ENCODE measurements around the gene ZNF385B. TPM values are rescaled to one million over a fixed set of nuclear protein-coding genes. Genes with fewer than 3 reads are reported as not detected.

ZNF385B gene
- total RNA-seq, 1 experiment from 2014 or later: 0.77 TPM

DNA sequence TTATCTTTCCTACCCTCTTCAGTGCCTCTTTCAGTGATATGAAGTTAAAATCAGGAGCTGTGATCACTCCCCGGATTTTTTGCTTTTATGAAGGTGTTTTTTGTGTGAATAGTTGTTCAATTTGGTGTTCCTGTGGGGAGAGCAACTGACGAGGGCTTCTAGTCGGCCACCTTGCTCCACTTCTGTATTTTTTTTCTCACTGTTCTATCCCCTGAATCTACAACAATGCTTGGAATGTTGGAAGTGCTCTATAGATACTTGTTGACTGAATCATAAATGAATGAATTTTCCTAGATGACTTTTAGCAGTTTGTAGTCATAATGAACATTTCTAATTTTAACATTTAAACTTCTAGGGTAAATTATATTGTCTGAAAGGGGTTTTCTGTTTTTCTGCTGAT lies 247.3 kb downstream of the ZNF385B start:
- Mint-ChIP-seq H3K9me3 (ENCODE audit: unreplicated experiment) (peaks cover 12% of the 10 kb centered on the region), H3K36me3 (ENCODE audit: insufficient read depth, unreplicated experiment) (no peaks in the 10 kb centered on the region), H3K4me3 (ENCODE audit: unreplicated experiment) (no peak overlapping the region), H3K27ac (ENCODE audit: unreplicated experiment) (no peak overlapping the region), H3K27me3 (ENCODE audit: insufficient read depth, unreplicated experiment) (no peaks in the 10 kb centered on the region), H3K4me1 (ENCODE audit: low read depth, unreplicated experiment) (no peaks in the 10 kb centered on the region)
- POLR2A ChIA-PET: no interaction called here
- CTCF ChIA-PET: no interaction called here
- H3K27me3 ChIP-seq (replicated peaks; ENCODE audit: control insufficient read depth, insufficient read depth, low read length): no peaks in the 10 kb centered on the region
- H3K9me3 ChIP-seq: no peaks in the 10 kb centered on the region
- BruUV-seq (replicated peaks): no TSS peak
- no peak overlapping the region for H3K4me3 ChIP-seq (ENCODE audit: low read depth, low read length)
- H3K36me3 ChIP-seq (ENCODE audit: control insufficient read depth, insufficient read depth, low read length): no peaks in the 10 kb centered on the region
- no peak for DNase-seq
- H3K4me1 ChIP-seq: no peaks in the 10 kb centered on the region; the same call in 1 of the 2 replicates
- intact Hi-C loops (cut with micrococcal nuclease; ENCODE audit: unreplicated experiment): no loop called here
- TF ChIP-seq, protein P1, sequence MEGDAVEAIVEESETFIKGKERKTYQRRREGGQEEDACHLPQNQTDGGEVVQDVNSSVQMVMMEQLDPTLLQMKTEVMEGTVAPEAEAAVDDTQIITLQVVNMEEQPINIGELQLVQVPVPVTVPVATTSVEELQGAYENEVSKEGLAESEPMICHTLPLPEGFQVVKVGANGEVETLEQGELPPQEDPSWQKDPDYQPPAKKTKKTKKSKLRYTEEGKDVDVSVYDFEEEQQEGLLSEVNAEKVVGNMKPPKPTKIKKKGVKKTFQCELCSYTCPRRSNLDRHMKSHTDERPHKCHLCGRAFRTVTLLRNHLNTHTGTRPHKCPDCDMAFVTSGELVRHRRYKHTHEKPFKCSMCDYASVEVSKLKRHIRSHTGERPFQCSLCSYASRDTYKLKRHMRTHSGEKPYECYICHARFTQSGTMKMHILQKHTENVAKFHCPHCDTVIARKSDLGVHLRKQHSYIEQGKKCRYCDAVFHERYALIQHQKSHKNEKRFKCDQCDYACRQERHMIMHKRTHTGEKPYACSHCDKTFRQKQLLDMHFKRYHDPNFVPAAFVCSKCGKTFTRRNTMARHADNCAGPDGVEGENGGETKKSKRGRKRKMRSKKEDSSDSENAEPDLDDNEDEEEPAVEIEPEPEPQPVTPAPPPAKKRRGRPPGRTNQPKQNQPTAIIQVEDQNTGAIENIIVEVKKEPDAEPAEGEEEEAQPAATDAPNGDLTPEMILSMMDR (IDR thresholded peaks at IDR 0.05; ENCODE audit: insufficient read depth in 1 of 2, low read depth in 1 of 2, low read length in 1 of 2, severe bottlenecking in 1 of 2, unreplicated experiment in 1 of 2): no peak

DNA sequence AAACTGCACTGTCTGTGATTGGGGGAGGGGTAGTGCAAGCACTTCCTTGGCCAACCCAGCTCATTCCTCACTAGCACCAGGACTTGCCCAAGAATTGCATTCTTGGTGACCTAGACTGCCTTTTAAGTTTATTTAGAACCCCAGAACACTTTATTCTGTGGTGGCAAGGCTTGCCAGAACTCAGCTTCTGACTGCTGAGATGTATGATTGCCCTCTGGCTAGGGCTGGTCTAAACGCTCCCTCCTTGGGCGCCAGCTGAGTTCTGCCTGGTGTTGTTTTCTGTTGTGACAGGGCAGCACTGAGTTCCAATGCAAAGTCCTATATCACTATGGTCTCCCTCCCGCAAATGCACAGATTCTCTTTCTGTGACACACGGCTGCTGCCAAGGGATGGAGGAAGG lies 247.7 kb downstream of the ZNF385B start:
- intact Hi-C loops (cut with micrococcal nuclease; ENCODE audit: unreplicated experiment): no loop called here
- POLR2A ChIA-PET: no interaction called here
- no peak overlapping the region for H3K27ac Mint-ChIP-seq (ENCODE audit: unreplicated experiment)
- no TSS peak for BruUV-seq (replicated peaks)
- Histone ChIP-seq H3K9me3 (no peaks in the 10 kb centered on the region), H3K4me3 (ENCODE audit: low read depth, low read length) (no peak overlapping the region), H3K27me3 (replicated peaks; ENCODE audit: control insufficient read depth, insufficient read depth, low read length) (no peaks in the 10 kb centered on the region), H3K4me1 (no peaks in the 10 kb centered on the region; the same call in 1 of the 2 replicates), H3K36me3 (ENCODE audit: control insufficient read depth, insufficient read depth, low read length) (no peaks in the 10 kb centered on the region)
- peaks cover 12% of the 10 kb centered on the region for H3K9me3 Mint-ChIP-seq (ENCODE audit: unreplicated experiment)
- no peaks in the 10 kb centered on the region for H3K36me3 Mint-ChIP-seq (ENCODE audit: insufficient read depth, unreplicated experiment)
- H3K4me1 Mint-ChIP-seq (ENCODE audit: low read depth, unreplicated experiment): no peaks in the 10 kb centered on the region
- no peak overlapping the region for H3K4me3 Mint-ChIP-seq (ENCODE audit: unreplicated experiment)
- H3K27me3 Mint-ChIP-seq (ENCODE audit: insufficient read depth, unreplicated experiment): no peaks in the 10 kb centered on the region
- no peak for DNase-seq
- CTCF ChIA-PET: no interaction called here
- TF ChIP-seq, protein P1 (IDR thresholded peaks at IDR 0.05; ENCODE audit: insufficient read depth in 1 of 2, low read depth in 1 of 2, low read length in 1 of 2, severe bottlenecking in 1 of 2, unreplicated experiment in 1 of 2): no peak

DNA sequence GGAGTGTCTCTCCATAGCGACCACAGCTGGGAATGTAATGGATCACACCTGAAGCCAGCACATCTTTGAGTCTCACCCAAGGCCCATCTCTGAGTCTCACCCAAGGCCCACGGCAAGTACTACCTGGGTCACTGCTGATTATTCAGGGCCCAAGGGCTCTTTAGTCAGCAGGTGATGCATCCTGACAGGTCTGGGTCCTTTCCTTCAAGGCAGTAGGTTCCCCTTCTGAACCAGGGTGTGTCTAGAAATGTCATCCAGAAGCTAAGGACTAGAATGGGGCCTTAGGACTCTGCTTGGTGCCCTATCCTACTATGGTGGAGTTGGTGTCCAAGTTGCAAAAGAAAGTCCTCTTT lies 248.1 kb downstream of the ZNF385B start:
- no peak for DNase-seq
- no peak overlapping the region for H3K27ac Mint-ChIP-seq (ENCODE audit: unreplicated experiment)
- BruUV-seq (replicated peaks): no TSS peak
- no peaks in the 10 kb centered on the region for H3K4me1 Mint-ChIP-seq (ENCODE audit: low read depth, unreplicated experiment)
- H3K4me3 Mint-ChIP-seq (ENCODE audit: unreplicated experiment): no peak overlapping the region
- H3K4me1 ChIP-seq: no peaks in the 10 kb centered on the region; the same call in 1 of the 2 replicates
- TF ChIP-seq, protein P1 (IDR thresholded peaks at IDR 0.05; ENCODE audit: insufficient read depth in 1 of 2, low read depth in 1 of 2, low read length in 1 of 2, severe bottlenecking in 1 of 2, unreplicated experiment in 1 of 2): no peak
- intact Hi-C loops (cut with micrococcal nuclease; ENCODE audit: unreplicated experiment): no loop called here
- H3K4me3 ChIP-seq (ENCODE audit: low read depth, low read length): no peak overlapping the region
- H3K9me3 Mint-ChIP-seq (ENCODE audit: unreplicated experiment): peaks cover 12% of the 10 kb centered on the region
- H3K36me3 ChIP-seq (ENCODE audit: control insufficient read depth, insufficient read depth, low read length): no peaks in the 10 kb centered on the region
- H3K9me3 ChIP-seq: no peaks in the 10 kb centered on the region
- ChIA-PET CTCF (no interaction called here), POLR2A (no interaction called here)
- no peaks in the 10 kb centered on the region for H3K27me3 ChIP-seq (replicated peaks; ENCODE audit: control insufficient read depth, insufficient read depth, low read length)
- H3K27me3 Mint-ChIP-seq (ENCODE audit: insufficient read depth, unreplicated experiment): no peaks in the 10 kb centered on the region
- no peaks in the 10 kb centered on the region for H3K36me3 Mint-ChIP-seq (ENCODE audit: insufficient read depth, unreplicated experiment)

Data from Caco-2 (cell line).